CD4-positive, alpha-beta T cell treated with Interferon gamma for 1 hour (primary cell): ENCODE data around the gene NUPR2.
"Not testable (repeated sequence)": the region's sequence is repeated elsewhere in the genome, so short reads cannot be mapped to it uniquely, and the experiment has no call there.

Source experiments
- DNase-seq: peaks from one replicate; pipeline ENCODE4 v3.0.0-alpha.2; 2020

Gene NUPR2

GRCh38 chr7:56083150-56083785 lies 32.9 kb downstream of the NUPR2 start:
- DNase-seq, result no peak

GRCh38 chr7:56081626-56082340 lies 34.4 kb downstream of the NUPR2 start:
- no peak for DNase-seq

- not testable (repeated sequence) for DNase-seq
These were observed 35.3 kb downstream of the NUPR2 start for GRCh38 chr7:56080726-56081435.

DNA sequence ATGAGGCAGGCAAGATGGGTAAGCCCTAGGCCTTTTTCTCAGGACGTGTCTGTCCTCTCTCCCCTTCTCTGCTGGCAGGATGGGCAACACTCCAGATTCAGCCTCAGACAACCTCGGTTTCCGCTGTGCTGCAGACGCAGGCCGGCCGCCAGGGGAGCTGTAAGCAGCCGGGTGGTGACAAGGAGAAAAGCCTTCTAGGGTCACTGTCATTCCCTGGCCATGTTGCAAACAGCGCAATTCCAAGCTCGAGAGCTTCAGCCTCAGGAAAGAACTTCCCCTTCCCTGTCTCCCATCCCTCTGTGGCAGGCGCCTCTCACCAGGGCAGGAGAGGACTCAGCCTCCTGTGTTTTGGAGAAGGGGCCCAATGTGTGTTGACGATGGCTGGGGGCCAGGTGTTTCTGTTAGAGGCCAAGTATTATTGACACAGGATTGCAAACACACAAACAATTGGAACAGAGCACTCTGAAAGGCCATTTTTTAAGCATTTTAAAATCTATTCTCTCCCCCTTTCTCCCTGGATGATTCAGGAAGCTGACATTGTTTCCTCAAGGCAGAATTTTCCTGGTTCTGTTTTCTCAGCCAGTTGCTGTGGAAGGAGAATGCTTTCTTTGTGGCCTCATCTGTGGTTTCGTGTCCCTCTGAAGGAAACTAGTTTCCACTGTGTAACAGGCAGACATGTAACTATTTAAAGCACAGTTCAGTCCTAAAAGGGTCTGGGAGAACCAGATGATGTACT lies 36.6 kb downstream of the NUPR2 start:
- no peak for DNase-seq

DNA sequence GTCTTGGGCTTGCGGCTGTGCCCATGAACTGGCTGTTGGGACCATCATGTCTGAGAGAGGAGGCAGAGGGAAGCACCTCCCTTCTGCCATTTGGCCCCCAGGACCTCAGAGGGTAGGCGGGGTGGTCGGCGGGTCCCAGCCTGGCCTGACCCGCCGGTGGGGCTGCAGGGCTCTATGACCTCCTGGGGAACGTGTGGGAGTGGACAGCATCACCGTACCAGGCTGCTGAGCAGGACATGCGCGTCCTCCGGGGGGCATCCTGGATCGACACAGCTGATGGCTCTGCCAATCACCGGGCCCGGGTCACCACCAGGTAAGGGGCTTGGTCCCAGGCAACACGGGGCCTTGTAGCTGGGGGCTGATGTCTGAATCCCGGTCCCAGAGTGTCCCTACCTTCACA lies 38.0 kb downstream of the NUPR2 start:
- DNase-seq, result no peak

- DNase-seq, result no peak
These were observed 38.5 kb downstream of the NUPR2 start for GRCh38 chr7:56077681-56078080.

DNA sequence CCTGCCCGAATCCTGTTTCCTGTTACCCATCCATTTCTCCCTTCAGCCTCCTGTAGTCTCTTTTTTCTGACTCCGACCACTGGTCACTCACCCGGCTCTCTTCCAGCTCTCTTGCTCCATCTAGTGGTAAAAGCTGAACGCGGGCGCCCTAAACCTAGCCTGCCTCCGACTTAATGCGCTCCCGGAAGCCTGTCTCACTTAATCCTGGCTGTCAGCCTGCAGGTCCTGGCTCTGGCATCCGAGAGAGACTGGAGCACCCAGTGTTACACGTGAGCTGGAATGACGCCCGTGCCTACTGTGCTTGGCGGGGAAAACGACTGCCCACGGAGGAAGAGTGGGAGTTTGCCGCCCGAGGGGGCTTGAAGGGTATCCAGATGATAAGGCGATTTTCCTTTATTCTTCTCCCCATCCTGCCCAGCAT lies 41.8 kb downstream of the NUPR2 start:
- peak; percentile 58 for DNase-seq

DNA sequence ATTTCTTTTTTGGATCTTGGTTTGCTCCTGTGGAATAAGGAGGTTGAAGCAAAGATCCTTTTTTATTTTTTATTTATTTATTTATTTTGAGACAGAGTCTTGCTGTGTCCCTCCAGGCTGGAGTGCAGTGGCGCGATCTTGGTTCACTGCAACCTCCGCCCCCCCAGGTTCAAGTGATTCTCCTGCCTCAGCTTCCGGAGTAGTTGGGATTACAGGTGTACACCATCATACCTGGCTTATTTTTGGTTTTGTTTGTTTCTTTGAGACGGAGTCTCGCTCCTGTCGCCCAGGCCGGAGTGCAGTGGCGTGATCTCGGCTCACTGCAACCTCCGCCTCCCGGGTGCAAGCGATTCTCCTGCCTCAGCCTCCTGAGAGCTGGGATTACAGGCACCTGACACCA lies 49.8 kb downstream of the NUPR2 start:
- DNase-seq, result not testable (repeated sequence)
